ENCODE results near the gene IRS2. TPM values are rescaled to one million over a fixed set of nuclear protein-coding genes. Genes with fewer than 3 reads are reported as not detected.

Gene IRS2
- total RNA-seq, 2 experiments from 2014 or later, result 2.8 TPM

DNA sequence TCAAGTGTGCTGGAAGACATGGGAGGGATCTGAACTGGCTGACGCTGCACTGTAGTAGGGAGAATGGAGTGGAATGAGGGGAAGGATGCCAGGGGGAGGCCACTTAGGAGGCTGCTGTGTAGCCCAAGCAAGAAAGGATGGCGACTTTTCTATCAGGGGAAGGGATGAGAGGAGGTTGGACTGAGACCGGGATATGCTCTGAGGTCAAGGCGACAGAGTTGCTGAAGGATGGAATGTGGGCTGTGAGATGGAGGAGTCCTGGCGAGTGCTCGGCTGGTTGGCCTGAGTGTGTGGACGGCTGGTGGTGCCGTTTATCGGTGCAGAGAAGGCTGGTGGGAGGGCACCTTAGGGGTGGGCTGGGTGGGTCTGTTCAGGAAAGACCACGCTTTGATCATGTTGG lies 45.7 kb downstream of the IRS2 start:
- ChIA-PET POLR2A (no interaction called here), CTCF (no interaction called here)
- TF ChIP-seq, protein P1, sequence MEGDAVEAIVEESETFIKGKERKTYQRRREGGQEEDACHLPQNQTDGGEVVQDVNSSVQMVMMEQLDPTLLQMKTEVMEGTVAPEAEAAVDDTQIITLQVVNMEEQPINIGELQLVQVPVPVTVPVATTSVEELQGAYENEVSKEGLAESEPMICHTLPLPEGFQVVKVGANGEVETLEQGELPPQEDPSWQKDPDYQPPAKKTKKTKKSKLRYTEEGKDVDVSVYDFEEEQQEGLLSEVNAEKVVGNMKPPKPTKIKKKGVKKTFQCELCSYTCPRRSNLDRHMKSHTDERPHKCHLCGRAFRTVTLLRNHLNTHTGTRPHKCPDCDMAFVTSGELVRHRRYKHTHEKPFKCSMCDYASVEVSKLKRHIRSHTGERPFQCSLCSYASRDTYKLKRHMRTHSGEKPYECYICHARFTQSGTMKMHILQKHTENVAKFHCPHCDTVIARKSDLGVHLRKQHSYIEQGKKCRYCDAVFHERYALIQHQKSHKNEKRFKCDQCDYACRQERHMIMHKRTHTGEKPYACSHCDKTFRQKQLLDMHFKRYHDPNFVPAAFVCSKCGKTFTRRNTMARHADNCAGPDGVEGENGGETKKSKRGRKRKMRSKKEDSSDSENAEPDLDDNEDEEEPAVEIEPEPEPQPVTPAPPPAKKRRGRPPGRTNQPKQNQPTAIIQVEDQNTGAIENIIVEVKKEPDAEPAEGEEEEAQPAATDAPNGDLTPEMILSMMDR (IDR thresholded peaks at IDR 0.05), result no peak
- Mint-ChIP-seq H3K4me3 (no peak overlapping the region), H3K27ac (no peak overlapping the region), H3K9me3 (no peaks in the 10 kb centered on the region), H3K27me3 (no peaks in the 10 kb centered on the region), H3K4me1 (ENCODE audit: low read depth) (peaks cover 11% of the 10 kb centered on the region), H3K36me3 (ENCODE audit: low read depth) (no peaks in the 10 kb centered on the region)
- DNase-seq, result no peak
- intact Hi-C loops (cut with micrococcal nuclease), result no loop called here
- no peak for ATAC-seq

DNA sequence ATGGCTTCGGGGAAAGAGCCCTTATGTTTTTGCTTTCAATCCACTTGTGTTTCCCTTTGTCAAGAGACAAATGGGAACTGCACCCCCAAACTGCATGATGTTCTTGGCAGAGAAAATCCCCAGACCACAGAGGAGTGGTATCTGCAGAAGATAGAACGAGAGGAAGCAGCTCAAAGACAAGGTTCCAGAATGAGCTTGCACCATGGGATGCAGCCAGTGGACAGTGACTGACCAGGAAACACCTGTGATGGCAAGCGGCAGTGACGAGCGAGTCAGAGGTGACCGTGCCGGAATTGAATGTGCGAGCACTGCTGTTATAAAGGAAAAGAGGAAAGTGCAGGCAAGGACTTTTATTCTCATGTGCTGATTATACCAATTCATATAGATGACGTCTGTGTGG lies 46.3 kb downstream of the IRS2 start:
- Mint-ChIP-seq H3K4me1 (ENCODE audit: low read depth) (peaks cover 11% of the 10 kb centered on the region), H3K4me3 (no peak overlapping the region), H3K27me3 (no peaks in the 10 kb centered on the region), H3K36me3 (ENCODE audit: low read depth) (no peaks in the 10 kb centered on the region), H3K27ac (no peak overlapping the region), H3K9me3 (no peaks in the 10 kb centered on the region)
- DNase-seq (no peak), ATAC-seq (no peak)
- TF ChIP-seq, protein P1 (IDR thresholded peaks at IDR 0.05), result no peak
- POLR2A ChIA-PET, result no interaction called here
- intact Hi-C loops (cut with micrococcal nuclease), result no loop called here
- CTCF ChIA-PET, result no interaction called here

DNA sequence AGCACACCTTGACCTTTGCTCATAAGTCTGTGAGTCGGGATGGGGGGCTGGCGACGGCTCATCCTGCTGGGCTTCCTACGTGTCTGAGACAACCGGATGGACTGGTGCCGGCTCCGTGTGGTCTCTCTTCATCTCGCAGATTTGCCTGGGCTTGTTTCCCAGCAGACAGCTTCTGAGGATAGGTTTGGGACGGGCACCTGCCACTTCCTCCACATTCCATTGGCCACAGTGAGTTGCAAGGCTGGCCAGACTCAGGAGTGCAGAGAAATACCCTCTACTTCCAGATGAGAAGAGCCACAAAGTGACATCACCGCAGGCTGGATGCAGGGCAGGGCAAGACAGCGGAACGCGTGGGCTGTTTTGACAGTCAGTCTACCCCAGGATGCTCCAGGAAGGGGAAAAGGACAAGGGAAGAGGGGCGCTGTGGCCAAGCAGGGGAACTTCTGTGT lies 48.1 kb downstream of the IRS2 start:
- intact Hi-C loops (cut with micrococcal nuclease), result no loop called here
- no peaks in the 10 kb centered on the region for H3K36me3 Mint-ChIP-seq (ENCODE audit: low read depth)

GRCh38 chr13:109737606-109738005 lies 48.8 kb downstream of the IRS2 start:
- POLR2A ChIA-PET, result no interaction called here
- ATAC-seq (peak; percentile 17), DNase-seq (peak; percentile 25)
- Mint-ChIP-seq H3K4me1 (ENCODE audit: low read depth) (no peaks in the 10 kb centered on the region), H3K9me3 (no peaks in the 10 kb centered on the region), H3K27me3 (peaks cover 2% of the 10 kb centered on the region), H3K36me3 (ENCODE audit: low read depth) (no peaks in the 10 kb centered on the region), H3K4me3 (no peak overlapping the region), H3K27ac (no peak overlapping the region)
- intact Hi-C loops (cut with micrococcal nuclease), result no loop called here
- TF ChIP-seq, protein P1 (IDR thresholded peaks at IDR 0.05), result no peak
- CTCF ChIA-PET, result interaction anchor here (1.2 kb wide), 1 partner anchor 47 kb away, joined by 5 read pairs; no protein-coding TSS in a partner anchor

More for the DNA sequence above, 48.1 kb downstream of the IRS2 start:
- ATAC-seq (no peak), DNase-seq (no peak)
- Mint-ChIP-seq H3K4me3 (no peak overlapping the region), H3K4me1 (ENCODE audit: low read depth) (no peaks in the 10 kb centered on the region), H3K27ac (no peak overlapping the region), H3K27me3 (peaks cover 2% of the 10 kb centered on the region), H3K9me3 (no peaks in the 10 kb centered on the region)
- CTCF ChIA-PET, result no interaction called here
- POLR2A ChIA-PET, result no interaction called here
- TF ChIP-seq, protein P1 (IDR thresholded peaks at IDR 0.05), result no peak

DNA sequence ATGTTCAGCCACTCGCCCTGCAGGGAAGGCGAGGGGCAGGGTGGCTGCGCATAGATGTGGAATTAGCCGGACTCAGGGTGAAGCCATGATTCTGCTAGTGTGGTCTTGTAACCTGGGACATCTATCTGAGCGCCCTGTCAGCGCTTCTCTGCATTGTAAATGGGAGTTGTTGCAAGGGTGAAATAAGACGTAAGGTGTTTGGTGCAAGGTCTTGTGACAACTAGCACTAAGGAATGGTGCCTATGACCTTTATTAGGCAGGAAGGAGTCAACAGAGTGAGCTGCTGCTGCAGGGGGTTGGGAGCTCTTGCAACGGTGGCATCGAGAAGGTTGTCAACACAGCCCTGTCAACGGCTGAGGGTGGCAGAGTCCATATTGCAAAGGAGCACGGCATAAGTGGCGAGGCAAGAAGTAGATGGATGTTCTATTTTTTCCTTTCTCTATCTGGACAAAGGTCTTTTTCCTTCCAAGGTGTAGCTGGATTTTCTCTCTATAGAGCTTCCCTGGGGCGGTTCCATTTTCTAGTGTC lies 49.3 kb downstream of the IRS2 start:
- Mint-ChIP-seq H3K4me3 (no peak overlapping the region), H3K4me1 (ENCODE audit: low read depth) (peaks cover 1% of the 10 kb centered on the region), H3K27ac (no peak overlapping the region), H3K27me3 (peaks cover 4% of the 10 kb centered on the region), H3K9me3 (no peaks in the 10 kb centered on the region), H3K36me3 (ENCODE audit: low read depth) (peaks cover 2% of the 10 kb centered on the region)
- ATAC-seq, result no peak
- ChIA-PET CTCF (interaction anchor here (1.2 kb wide), 1 partner anchor 48 kb away, joined by 5 read pairs; no protein-coding TSS in a partner anchor), POLR2A (no interaction called here)
- no peak for DNase-seq
- intact Hi-C loops (cut with micrococcal nuclease), result no loop called here
- TF ChIP-seq, protein P1 (IDR thresholded peaks at IDR 0.05), result no peak

Measured in activated CD8-positive, alpha-beta T cell treated with anti-CD3 and anti-CD28 coated beads for 36 hours (primary cell).